MCF 10A (cell line): ENCODE results near the gene CCDC33. TPM values are rescaled to one million over a fixed set of nuclear protein-coding genes. Genes with fewer than 3 reads are reported as not detected.

Experiments
- BruUV-seq: library from RNA; stranded (reverse); fragments of 400-500 nt; replicated peaks from 2 replicates; lab custom pipeline; 2021; lab: Mats Ljungman, UMichigan
- CTCF ChIA-PET: fragments of 300-600 bp; sonication (Branson Sonifier 250); formaldehyde crosslinking; extraction: SDS; loops from one replicate; lab custom pipeline; 2021; ENCODE audit warnings: antibody characterized with exemption, inconsistent platforms; lab: Yijun Ruan, JAX
- POLR2A ChIA-PET: fragments of 300-600, 350-650 bp; sonication (Branson Sonifier 250); formaldehyde crosslinking; extraction: SDS; loops from one replicate; lab custom pipeline; 2020; ENCODE audit warnings: antibody characterized with exemption, inconsistent platforms; lab: Yijun Ruan, JAX
- DNase-seq: peaks from one replicate; pipeline ENCODE4 v3.0.0-alpha.2; 2018; ENCODE audit not compliant: unreplicated experiment
- H3K27ac Mint-ChIP-seq: one replicate; pipeline ENCODE4 v1.8.0; 2022; ENCODE audit warnings: mild to moderate bottlenecking, low read depth, mixed read lengths; ENCODE audit not compliant: unreplicated experiment
- H3K27me3 Mint-ChIP-seq: one replicate; pipeline ENCODE4 v1.8.0; 2022; ENCODE audit warnings: mixed read lengths; ENCODE audit not compliant: insufficient read depth, unreplicated experiment
- H3K36me3 Mint-ChIP-seq: one replicate; pipeline ENCODE4 v1.8.0; 2022; ENCODE audit warnings: mild to moderate bottlenecking, moderate library complexity, mixed read lengths; ENCODE audit not compliant: insufficient read depth, unreplicated experiment
- H3K4me1 Mint-ChIP-seq: one replicate; pipeline ENCODE4 v1.8.0; 2022; ENCODE audit warnings: mixed read lengths; ENCODE audit not compliant: insufficient read depth, unreplicated experiment
- H3K4me3 Mint-ChIP-seq: one replicate; pipeline ENCODE4 v1.8.0; 2022; ENCODE audit warnings: mild to moderate bottlenecking, moderate library complexity, mixed read lengths; ENCODE audit not compliant: unreplicated experiment
- H3K9me3 Mint-ChIP-seq: one replicate; pipeline ENCODE4 v1.8.0; 2022; ENCODE audit warnings: mixed read lengths; ENCODE audit not compliant: unreplicated experiment
- CTCF ChIP-seq: fragments of 200-600 bp; IDR thresholded peaks from one replicate; pipeline ENCODE4 v1.8.0; 2022; ENCODE audit warnings: antibody characterized with exemption, mild to moderate bottlenecking; ENCODE audit not compliant: unreplicated experiment
- intact Hi-C: fragments of 100-400 bp; cut with micrococcal nuclease; formaldehyde crosslinking; loops from 2 replicates; pipeline ENCODE4 v1.14.1; 2022
- total RNA-seq: library from RNA; stranded (reverse); gene quantifications from 2 replicates; pipeline ENCODE4 v1.2.3, GENCODE V29; 2022

Gene CCDC33
- total RNA-seq, 1 experiment from 2014 or later = not detected

DNA sequence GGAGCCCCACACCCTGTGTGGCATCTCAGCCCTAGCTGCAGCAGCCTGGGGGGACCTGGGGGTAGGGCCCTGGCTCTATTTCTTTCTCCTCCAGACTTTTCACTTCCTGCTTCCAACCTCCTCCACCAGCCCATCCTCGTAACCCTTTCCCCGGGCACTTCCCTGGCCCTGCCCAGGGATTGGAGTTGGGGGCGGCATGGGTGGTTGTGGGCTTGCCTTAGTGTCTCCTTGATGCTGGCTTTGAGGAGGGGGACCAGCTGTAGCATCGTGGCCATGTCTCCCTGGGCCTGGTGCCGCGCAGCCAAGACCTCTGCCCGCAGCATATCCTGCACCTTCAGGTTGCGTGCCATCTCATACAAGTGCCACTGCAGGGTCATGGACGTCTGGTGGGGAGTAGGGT lies 103.2 kb downstream of the CCDC33 start:
- intact Hi-C loops = no loop called here
- no peak for DNase-seq
- no TSS peak for BruUV-seq
- no peak for TF ChIP-seq CTCF
- peaks cover 15% of the 10 kb centered on the region for H3K4me1 Mint-ChIP-seq
- CTCF ChIA-PET = no interaction called here
- no peak overlapping the region for H3K4me3 Mint-ChIP-seq
- no peaks in the 10 kb centered on the region for H3K27me3 Mint-ChIP-seq
- POLR2A ChIA-PET = no interaction called here
- peaks cover 5% of the 10 kb centered on the region for H3K36me3 Mint-ChIP-seq
- no peaks in the 10 kb centered on the region for H3K9me3 Mint-ChIP-seq
- no peak overlapping the region for H3K27ac Mint-ChIP-seq

GRCh38 chr15:74340150-74340549 lies 104.0 kb downstream of the CCDC33 start:
- TF ChIP-seq CTCF = no peak
- Mint-ChIP-seq H3K27ac (no peak overlapping the region), H3K9me3 (no peaks in the 10 kb centered on the region), H3K4me1 (peaks cover 15% of the 10 kb centered on the region), H3K27me3 (no peaks in the 10 kb centered on the region), H3K4me3 (no peak overlapping the region), H3K36me3 (peaks cover 5% of the 10 kb centered on the region)
- POLR2A ChIA-PET = no interaction called here
- CTCF ChIA-PET = interaction anchor here (0.8 kb wide), 1 partner anchor 33 kb away, joined by 5 read pairs; no protein-coding TSS in a partner anchor
- BruUV-seq = no TSS peak
- intact Hi-C loops = no loop called here
- DNase-seq = peak; percentile 26

DNA sequence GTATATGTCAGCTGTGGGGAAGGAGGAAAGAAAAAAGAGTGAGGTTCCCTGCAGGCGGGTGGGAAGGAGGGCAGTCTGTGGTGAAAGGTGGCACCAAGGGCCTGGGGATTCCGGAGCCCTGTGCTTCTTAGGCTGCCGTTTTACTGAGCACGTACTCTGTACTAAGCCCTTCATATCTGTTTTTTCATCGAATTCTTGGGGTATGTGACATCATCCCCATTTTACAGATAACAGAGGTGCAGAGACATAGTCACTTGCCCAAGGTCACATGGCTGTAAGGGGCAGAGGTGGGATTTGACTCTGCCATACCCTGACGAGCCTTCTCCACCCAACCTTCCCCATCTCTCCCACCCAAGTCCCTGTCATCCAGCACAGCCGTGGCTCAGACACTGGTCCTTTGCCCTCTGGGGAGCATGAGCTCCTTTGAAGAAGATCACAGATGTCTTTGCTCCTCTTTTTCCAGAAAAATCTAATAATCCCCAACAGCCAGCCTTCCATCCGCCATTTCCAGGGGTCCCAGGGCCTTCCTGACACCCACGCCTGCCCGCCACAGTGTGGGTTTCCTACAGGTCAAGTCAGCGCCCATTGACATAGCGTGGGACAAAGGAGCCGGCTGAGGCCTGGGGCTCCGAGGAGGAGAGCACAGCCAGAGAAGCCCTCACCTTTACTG lies 107.1 kb downstream of the CCDC33 start:
- no TSS peak for BruUV-seq
- no peak for DNase-seq
- CTCF ChIA-PET = no interaction called here

GRCh38 chr15:74343797-74344127 lies 107.6 kb downstream of the CCDC33 start:
- intact Hi-C loops = no loop called here
- no peak overlapping the region for H3K4me3 Mint-ChIP-seq
- no peaks in the 10 kb centered on the region for H3K27me3 Mint-ChIP-seq
- H3K9me3 Mint-ChIP-seq = no peaks in the 10 kb centered on the region
- ChIA-PET POLR2A (no interaction called here), CTCF (no interaction called here)
- H3K36me3 Mint-ChIP-seq = peaks cover 5% of the 10 kb centered on the region
- no peak overlapping the region for H3K27ac Mint-ChIP-seq
- TF ChIP-seq CTCF = no peak
- H3K4me1 Mint-ChIP-seq = peaks cover 14% of the 10 kb centered on the region
- DNase-seq = no peak
- BruUV-seq = no TSS peak

More for the DNA sequence above, 107.1 kb downstream of the CCDC33 start:
- H3K27ac Mint-ChIP-seq = no peak overlapping the region
- intact Hi-C loops = no loop called here
- no peaks in the 10 kb centered on the region for H3K27me3 Mint-ChIP-seq
- H3K9me3 Mint-ChIP-seq = no peaks in the 10 kb centered on the region
- H3K36me3 Mint-ChIP-seq = peaks cover 5% of the 10 kb centered on the region
- peaks cover 14% of the 10 kb centered on the region for H3K4me1 Mint-ChIP-seq
- no peak for TF ChIP-seq CTCF
- POLR2A ChIA-PET = no interaction called here
- no peak overlapping the region for H3K4me3 Mint-ChIP-seq
